ENCODE measurements around the gene NLE1.
"Not testable (repeated sequence)": the region's sequence is repeated elsewhere in the genome, so short reads cannot be mapped to it uniquely, and the experiment has no call there.

The NLE1 gene

DNA sequence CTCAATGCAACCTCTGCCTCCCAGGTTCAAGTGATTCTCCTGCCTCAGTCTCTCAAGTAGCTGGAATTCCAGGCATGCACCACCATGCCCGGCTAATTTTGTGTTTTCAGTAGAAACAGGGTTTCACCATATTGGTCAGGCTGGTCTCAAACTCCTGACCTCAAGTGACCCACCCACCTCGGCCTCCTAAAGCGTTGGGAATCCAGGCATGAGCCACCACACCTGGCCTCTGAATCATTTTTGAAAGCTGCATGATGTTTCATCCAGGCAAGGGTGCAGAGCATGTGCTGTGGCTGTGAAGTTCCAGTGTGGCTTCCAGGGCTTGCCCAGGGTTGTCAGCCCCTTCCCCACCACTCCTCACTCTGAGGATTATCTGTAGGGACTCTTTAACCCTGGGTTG, 30.2 kb upstream of the NLE1 start:
- DNase-seq (ENCODE audit: low spot score); H2BK5ac ChIP-seq (ENCODE audit: low read length); H3K23ac ChIP-seq (ENCODE audit: low read depth, low read length, poor library complexity); H3K18ac ChIP-seq (ENCODE audit: low read length); H2AK5ac ChIP-seq (ENCODE audit: low read depth, low read length); H3K27ac ChIP-seq (replicated peaks; ENCODE audit: low read length); H3K27me3 ChIP-seq (ENCODE audit: control insufficient read depth in 3 of 3, insufficient read depth in 3 of 3, low read depth in 1 of 3, low read length in 3 of 3); H2BK120ac ChIP-seq (ENCODE audit: low read depth, low read length); H3K4me2 ChIP-seq (ENCODE audit: insufficient read depth, low read length, poor library complexity, severe bottlenecking); H3K4ac ChIP-seq (ENCODE audit: low read length); H3K9ac ChIP-seq (ENCODE audit: low read depth, low read length, poor library complexity); H2BK15ac ChIP-seq (ENCODE audit: low read length); H4K8ac ChIP-seq (ENCODE audit: low read depth, low read length); H2AFZ ChIP-seq (ENCODE audit: low read length); H4K91ac ChIP-seq (ENCODE audit: low read depth, low read length, poor library complexity); H3K14ac ChIP-seq (ENCODE audit: low read length); H3K4me1 ChIP-seq (ENCODE audit: control insufficient read depth in 2 of 2, insufficient read depth in 1 of 2, low read depth in 1 of 2, low read length in 2 of 2); H3K36me3 ChIP-seq (replicated peaks in 1 of 2; ENCODE audit: control insufficient read depth in 2 of 2, insufficient read depth in 2 of 2, low read length in 2 of 2); H3K4me3 ChIP-seq (ENCODE audit: low read length in 2 of 2); H3K79me1 ChIP-seq (ENCODE audit: low read depth, low read length); H3K9me3 ChIP-seq (replicated peaks in 1 of 2; ENCODE audit: control insufficient read depth in 2 of 2, insufficient read depth in 1 of 2, low read depth in 1 of 2, low read length in 2 of 2); H2BK12ac ChIP-seq (ENCODE audit: low read length): not testable (repeated sequence)
- WGBS, 2 donors (ENCODE audit: extremely low coverage in 2 of 2, insufficient read length in 2 of 2, insufficient replicate concordance in 1 of 2), result no CpG with 5 or more reads among the region's 3 CpGs

DNA sequence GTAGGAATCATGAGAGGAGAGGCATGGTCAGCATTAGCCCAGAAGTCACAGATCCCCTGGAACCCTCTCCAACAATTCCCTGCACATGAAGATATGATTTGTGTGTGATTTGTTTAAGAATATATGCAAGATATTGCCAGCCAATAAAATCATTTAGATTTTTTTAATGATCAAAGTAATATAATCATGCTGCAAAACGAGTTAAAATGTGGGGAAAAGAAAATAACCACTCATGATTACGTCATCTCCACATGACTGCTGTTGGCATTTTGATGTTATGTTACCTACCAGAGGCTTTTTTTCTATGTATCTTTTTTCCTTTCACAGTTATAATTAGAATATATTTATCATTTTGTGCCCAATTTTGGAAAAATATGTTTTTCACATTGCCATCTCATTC, 29.7 kb upstream of the NLE1 start:
- H2BK15ac ChIP-seq (ENCODE audit: low read length), result no peak overlapping the region
- no peak overlapping the region for H3K4me3 ChIP-seq (ENCODE audit: low read length in 2 of 2)
- no peak overlapping the region for H3K14ac ChIP-seq (ENCODE audit: low read length)
- no peak overlapping the region for H4K8ac ChIP-seq (ENCODE audit: low read depth, low read length)
- no peaks in the 10 kb centered on the region for H3K9me3 ChIP-seq (replicated peaks in 1 of 2; ENCODE audit: control insufficient read depth in 2 of 2, insufficient read depth in 1 of 2, low read depth in 1 of 2, low read length in 2 of 2)
- no peak overlapping the region for H3K4me2 ChIP-seq (ENCODE audit: insufficient read depth, low read length, poor library complexity, severe bottlenecking)
- H3K4me1 ChIP-seq (ENCODE audit: control insufficient read depth in 2 of 2, insufficient read depth in 1 of 2, low read depth in 1 of 2, low read length in 2 of 2), result no peaks in the 10 kb centered on the region
- no peaks in the 10 kb centered on the region for H3K36me3 ChIP-seq (replicated peaks in 1 of 2; ENCODE audit: control insufficient read depth in 2 of 2, insufficient read depth in 2 of 2, low read length in 2 of 2)
- H3K27ac ChIP-seq (replicated peaks; ENCODE audit: low read length), result no peak overlapping the region
- H2BK120ac ChIP-seq (ENCODE audit: low read depth, low read length), result no peak overlapping the region
- peaks cover 0 to 8% (median 0%) of the 10 kb centered on the region in 3 experiments for H3K27me3 ChIP-seq (ENCODE audit: control insufficient read depth in 3 of 3, insufficient read depth in 3 of 3, low read depth in 1 of 3, low read length in 3 of 3)
- no peak for DNase-seq (ENCODE audit: low spot score)
- no peak overlapping the region for H3K23ac ChIP-seq (ENCODE audit: low read depth, low read length, poor library complexity)
- no peak overlapping the region for H3K9ac ChIP-seq (ENCODE audit: low read depth, low read length, poor library complexity)
- H2BK12ac ChIP-seq (ENCODE audit: low read length), result no peak overlapping the region
- no peak overlapping the region for H2AK5ac ChIP-seq (ENCODE audit: low read depth, low read length)
- no peak overlapping the region for H3K18ac ChIP-seq (ENCODE audit: low read length)
- no peaks in the 10 kb centered on the region for H3K79me1 ChIP-seq (ENCODE audit: low read depth, low read length)
- no peak overlapping the region for H3K4ac ChIP-seq (ENCODE audit: low read length)
- no peak overlapping the region for H4K91ac ChIP-seq (ENCODE audit: low read depth, low read length, poor library complexity)
- H2AFZ ChIP-seq (ENCODE audit: low read length), result no peak overlapping the region
- no CpG with 5 or more reads among the region's 2 CpGs for WGBS, 2 donors (ENCODE audit: extremely low coverage in 2 of 2, insufficient read length in 2 of 2, insufficient replicate concordance in 1 of 2)
- H2BK5ac ChIP-seq (ENCODE audit: low read length), result no peak overlapping the region

DNA sequence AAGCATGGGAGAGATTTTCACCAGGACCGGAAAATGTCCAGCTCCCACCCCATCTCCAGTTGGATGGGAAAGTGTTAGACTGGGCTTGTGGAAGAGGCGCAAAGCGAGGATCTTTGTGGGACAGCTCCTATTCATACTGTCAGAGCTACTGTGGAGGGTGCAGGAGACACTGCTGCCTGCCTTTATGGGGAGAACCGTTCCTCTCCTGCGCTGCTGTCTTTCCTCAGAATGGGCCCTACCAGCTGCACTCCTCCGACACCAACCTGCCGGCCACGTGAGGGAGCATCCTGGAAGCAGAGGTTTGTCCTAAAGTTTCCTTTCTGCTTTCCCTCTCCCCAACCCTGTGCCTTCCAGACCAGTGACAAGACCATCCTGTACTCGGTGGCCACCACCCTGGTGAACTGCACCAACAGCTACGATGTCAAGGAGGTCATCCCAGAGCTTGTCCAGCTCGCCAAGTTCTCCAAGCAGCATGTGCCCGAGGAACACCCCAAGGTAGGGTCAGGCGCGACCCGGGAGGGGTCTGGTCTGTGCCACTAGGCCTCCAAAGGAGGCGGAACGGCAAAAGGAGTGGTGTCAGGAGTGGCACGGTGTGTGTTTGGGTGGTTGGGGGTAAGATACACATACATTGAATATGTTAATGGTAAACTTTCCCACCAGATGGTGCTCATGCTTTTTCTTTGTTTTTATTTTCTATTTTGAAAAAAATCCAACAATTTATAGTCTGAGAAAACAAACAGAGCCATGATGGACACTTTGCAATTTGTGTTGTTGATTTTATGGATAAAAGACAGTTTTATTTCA, 29.1 kb upstream of the NLE1 start:
- Histone ChIP-seq H2BK12ac (ENCODE audit: low read length) (no peak overlapping the region), H3K14ac (ENCODE audit: low read length) (no peak overlapping the region), H3K4me1 (ENCODE audit: control insufficient read depth in 2 of 2, insufficient read depth in 1 of 2, low read depth in 1 of 2, low read length in 2 of 2) (no peaks in the 10 kb centered on the region), H3K9me3 (replicated peaks in 1 of 2; ENCODE audit: control insufficient read depth in 2 of 2, insufficient read depth in 1 of 2, low read depth in 1 of 2, low read length in 2 of 2) (no peaks in the 10 kb centered on the region), H3K4me3 (ENCODE audit: low read length in 2 of 2) (no peak overlapping the region), H3K4ac (ENCODE audit: low read length) (peak overlapping the region; percentile 59), H2BK5ac (ENCODE audit: low read length) (no peak overlapping the region), H3K4me2 (ENCODE audit: insufficient read depth, low read length, poor library complexity, severe bottlenecking) (no peak overlapping the region), H2AK5ac (ENCODE audit: low read depth, low read length) (no peak overlapping the region), H2AFZ (ENCODE audit: low read length) (no peak overlapping the region), H3K27me3 (ENCODE audit: control insufficient read depth in 3 of 3, insufficient read depth in 3 of 3, low read depth in 1 of 3, low read length in 3 of 3) (peaks cover 0 to 8% (median 0%) of the 10 kb centered on the region in 3 experiments), H3K18ac (ENCODE audit: low read length) (no peak overlapping the region), H3K23ac (ENCODE audit: low read depth, low read length, poor library complexity) (no peak overlapping the region), H2BK120ac (ENCODE audit: low read depth, low read length) (no peak overlapping the region), H4K8ac (ENCODE audit: low read depth, low read length) (no peak overlapping the region), H3K36me3 (replicated peaks in 1 of 2; ENCODE audit: control insufficient read depth in 2 of 2, insufficient read depth in 2 of 2, low read length in 2 of 2) (no peaks in the 10 kb centered on the region), H2BK15ac (ENCODE audit: low read length) (no peak overlapping the region), H4K91ac (ENCODE audit: low read depth, low read length, poor library complexity) (no peak overlapping the region), H3K79me1 (ENCODE audit: low read depth, low read length) (no peaks in the 10 kb centered on the region), H3K9ac (ENCODE audit: low read depth, low read length, poor library complexity) (peak overlapping the region; percentile 9), H3K27ac (replicated peaks; ENCODE audit: low read length) (no peak overlapping the region)
- no peak for DNase-seq (ENCODE audit: low spot score)
- no CpG with 5 or more reads among the region's 18 CpGs for WGBS, 2 donors (ENCODE audit: extremely low coverage in 2 of 2, insufficient read length in 2 of 2, insufficient replicate concordance in 1 of 2)

DNA sequence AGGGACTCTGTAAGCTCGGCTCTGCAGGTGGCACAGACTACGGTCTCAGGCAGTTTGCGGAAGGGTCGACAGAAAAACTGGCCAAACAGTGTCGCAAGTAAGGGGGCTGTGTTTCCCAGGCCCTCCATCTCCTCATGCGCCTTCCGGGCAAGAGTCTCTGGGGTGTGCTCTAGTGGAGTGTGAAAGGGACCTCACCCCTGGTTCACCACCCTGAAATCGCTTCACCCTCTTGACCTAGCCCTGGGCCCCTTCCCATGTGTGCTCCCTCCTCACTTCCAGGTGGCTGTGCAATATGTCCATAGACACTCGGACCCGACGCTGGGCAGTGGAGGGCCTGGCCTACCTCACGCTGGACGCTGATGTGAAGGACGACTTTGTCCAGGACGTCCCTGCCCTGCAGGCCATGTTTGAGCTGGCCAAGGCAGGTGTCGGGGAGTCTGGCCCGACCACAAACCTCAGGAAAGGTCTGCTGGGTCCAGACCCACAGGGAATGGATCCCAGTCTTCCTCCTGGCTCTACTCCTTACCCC, 27.8 kb upstream of the NLE1 start:
- no peak overlapping the region for H3K4ac ChIP-seq (ENCODE audit: low read length)
- WGBS, 2 donors (ENCODE audit: extremely low coverage in 2 of 2, insufficient read length in 2 of 2, insufficient replicate concordance in 1 of 2), result no CpG with 5 or more reads among the region's 17 CpGs
- peak overlapping the region; percentile 56 for H4K91ac ChIP-seq (ENCODE audit: low read depth, low read length, poor library complexity)
- H2BK15ac ChIP-seq (ENCODE audit: low read length), result no peak overlapping the region
- peak overlapping the region; percentile 35 for H2BK120ac ChIP-seq (ENCODE audit: low read depth, low read length)
- peak overlapping the region; percentile 75 for H3K23ac ChIP-seq (ENCODE audit: low read depth, low read length, poor library complexity)
- H3K27ac ChIP-seq (replicated peaks; ENCODE audit: low read length), result no peak overlapping the region
- no peak overlapping the region for H3K4me3 ChIP-seq (ENCODE audit: low read length in 2 of 2)
- H3K14ac ChIP-seq (ENCODE audit: low read length), result no peak overlapping the region
- no peak for DNase-seq (ENCODE audit: low spot score)
- no peak overlapping the region for H2AFZ ChIP-seq (ENCODE audit: low read length)
- H3K79me1 ChIP-seq (ENCODE audit: low read depth, low read length), result no peaks in the 10 kb centered on the region
- peak overlapping the region; percentile 46 for H2AK5ac ChIP-seq (ENCODE audit: low read depth, low read length)
- H3K9ac ChIP-seq (ENCODE audit: low read depth, low read length, poor library complexity), result peak overlapping the region; percentile 51
- H2BK5ac ChIP-seq (ENCODE audit: low read length), result no peak overlapping the region
- no peak overlapping the region for H4K8ac ChIP-seq (ENCODE audit: low read depth, low read length)
- H3K36me3 ChIP-seq (replicated peaks in 1 of 2; ENCODE audit: control insufficient read depth in 2 of 2, insufficient read depth in 2 of 2, low read length in 2 of 2), result no peaks in the 10 kb centered on the region
- no peak overlapping the region for H3K4me2 ChIP-seq (ENCODE audit: insufficient read depth, low read length, poor library complexity, severe bottlenecking)
- H3K4me1 ChIP-seq (ENCODE audit: control insufficient read depth in 2 of 2, insufficient read depth in 1 of 2, low read depth in 1 of 2, low read length in 2 of 2), result no peaks in the 10 kb centered on the region
- H3K18ac ChIP-seq (ENCODE audit: low read length), result no peak overlapping the region
- H2BK12ac ChIP-seq (ENCODE audit: low read length), result no peak overlapping the region
- peaks cover 0 to 8% (median 0%) of the 10 kb centered on the region in 3 experiments for H3K27me3 ChIP-seq (ENCODE audit: control insufficient read depth in 3 of 3, insufficient read depth in 3 of 3, low read depth in 1 of 3, low read length in 3 of 3)
- H3K9me3 ChIP-seq (replicated peaks in 1 of 2; ENCODE audit: control insufficient read depth in 2 of 2, insufficient read depth in 1 of 2, low read depth in 1 of 2, low read length in 2 of 2), result no peaks in the 10 kb centered on the region

Measured in neuronal stem cell (in vitro differentiated cells).